GM19035 (cell line): Measurements from ENCODE around the gene ERCC1.
"Not testable (repeated sequence)": the region's sequence is repeated elsewhere in the genome, so short reads cannot be mapped to it uniquely, and the experiment has no call there.

Experiments used
- ATAC-seq: cut with Tn5 transposase; IDR thresholded peaks from one replicate; pipeline ENCODE4 v1.9.1; 2021; ENCODE audit not compliant: unreplicated experiment

The ERCC1 gene

GRCh38 chr19:45455707-45456499 lies 32.2 kb upstream of the ERCC1 start:
- ATAC-seq: no peak

GRCh38 chr19:45451850-45452387 lies 28.2 kb upstream of the ERCC1 start:
- ATAC-seq: no peak

- peak; percentile 17 for ATAC-seq
These were observed 27.6 kb upstream of the ERCC1 start for GRCh38 chr19:45451131-45451849.

GRCh38 chr19:45450012-45450333 lies 26.3 kb upstream of the ERCC1 start:
- ATAC-seq: no peak

GRCh38 chr19:45448887-45449299 lies 25.2 kb upstream of the ERCC1 start:
- no peak for ATAC-seq

- no peak for ATAC-seq
These were observed 24.7 kb upstream of the ERCC1 start for GRCh38 chr19:45448425-45448756.

GRCh38 chr19:45446944-45447343 lies 23.2 kb upstream of the ERCC1 start:
- no peak for ATAC-seq

GRCh38 chr19:45446295-45446694 lies 22.6 kb upstream of the ERCC1 start:
- ATAC-seq: no peak

- ATAC-seq: no peak
These were observed 21.4 kb upstream of the ERCC1 start for GRCh38 chr19:45445139-45445538.

- no peak for ATAC-seq
These were observed 20.8 kb upstream of the ERCC1 start for GRCh38 chr19:45444318-45445041.

- ATAC-seq: no peak
These were observed 20.0 kb upstream of the ERCC1 start for GRCh38 chr19:45443462-45444317.

GRCh38 chr19:45442778-45443461 lies 19.2 kb upstream of the ERCC1 start:
- ATAC-seq: no peak

GRCh38 chr19:45442408-45442777 lies 18.7 kb upstream of the ERCC1 start:
- ATAC-seq: no peak

- no peak for ATAC-seq
These were observed 17.3 kb upstream of the ERCC1 start for GRCh38 chr19:45440873-45441654.

GRCh38 chr19:45440259-45440638 lies 16.5 kb upstream of the ERCC1 start:
- no peak for ATAC-seq

- peak; percentile 70 for ATAC-seq
These were observed 16.0 kb upstream of the ERCC1 start for GRCh38 chr19:45439569-45440258.

GRCh38 chr19:45439190-45439568 lies 15.5 kb upstream of the ERCC1 start:
- ATAC-seq: no peak

- ATAC-seq: no peak
These were observed 13.6 kb upstream of the ERCC1 start for GRCh38 chr19:45437328-45437727.

GRCh38 chr19:45432543-45432942 lies 8.8 kb upstream of the ERCC1 start:
- not testable (repeated sequence) for ATAC-seq
